Esophagus muscularis mucosa (tissue), 3 donors: ENCODE results near the gene KNOP1.

Source experiments
- POLR2AphosphoS5 ChIP-seq, 2 donors: sonication (generic); formaldehyde crosslinking; IDR thresholded peaks; one replicate each; pipeline ENCODE4 v1.6.1; 2017; ENCODE audit warnings: antibody characterized with exemption in 2 of 2
- TF ChIP-seq, protein P1 (sequence below), 3 experiments: fragments of 200-600 bp in 2 of 3; fragments of 450-650 bp in 1 of 3; sonication (generic) in 2 of 3; IDR thresholded peaks; one replicate each; pipeline ENCODE4 v1.5.1; 2017 to 2019; ENCODE audit warnings: antibody characterized with exemption in 3 of 3, mild to moderate bottlenecking in 2 of 3, moderate library complexity in 1 of 3

DNA sequence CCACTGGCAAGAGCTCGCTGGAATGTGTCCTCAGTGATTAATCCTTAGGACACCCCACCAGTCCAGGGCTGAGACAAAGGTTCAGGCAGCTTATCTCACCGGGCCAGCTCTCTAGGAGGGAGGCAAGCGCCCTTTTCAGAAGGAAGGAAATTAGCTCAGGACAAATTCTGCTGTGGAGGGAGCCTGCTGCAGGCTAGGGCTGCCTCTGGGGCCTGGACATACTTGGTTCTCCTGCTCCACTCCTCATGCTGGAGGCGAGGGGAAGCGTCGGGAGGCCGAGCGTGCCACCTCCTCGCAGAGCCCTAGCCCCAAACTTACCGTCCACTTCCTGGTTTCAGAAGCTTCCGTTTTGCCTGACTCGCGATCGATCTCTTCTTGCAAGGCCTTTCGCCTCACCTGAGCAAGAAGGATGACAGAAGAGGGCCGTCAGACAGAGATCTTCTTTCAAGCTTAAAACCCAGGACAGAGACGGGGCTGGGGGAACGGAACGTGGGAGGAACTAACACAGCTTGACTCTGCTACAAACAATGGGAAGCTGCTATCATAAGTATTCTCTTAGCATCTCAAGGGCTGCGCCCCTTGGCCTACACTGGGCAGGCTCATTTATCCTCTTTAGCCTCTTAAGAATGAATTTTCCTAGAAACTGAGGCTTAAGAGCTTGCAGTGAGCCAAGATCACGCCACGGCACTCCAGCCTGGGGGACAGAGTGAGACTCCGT, 7.7 kb downstream of the KNOP1 start:
- TF ChIP-seq, protein P1, sequence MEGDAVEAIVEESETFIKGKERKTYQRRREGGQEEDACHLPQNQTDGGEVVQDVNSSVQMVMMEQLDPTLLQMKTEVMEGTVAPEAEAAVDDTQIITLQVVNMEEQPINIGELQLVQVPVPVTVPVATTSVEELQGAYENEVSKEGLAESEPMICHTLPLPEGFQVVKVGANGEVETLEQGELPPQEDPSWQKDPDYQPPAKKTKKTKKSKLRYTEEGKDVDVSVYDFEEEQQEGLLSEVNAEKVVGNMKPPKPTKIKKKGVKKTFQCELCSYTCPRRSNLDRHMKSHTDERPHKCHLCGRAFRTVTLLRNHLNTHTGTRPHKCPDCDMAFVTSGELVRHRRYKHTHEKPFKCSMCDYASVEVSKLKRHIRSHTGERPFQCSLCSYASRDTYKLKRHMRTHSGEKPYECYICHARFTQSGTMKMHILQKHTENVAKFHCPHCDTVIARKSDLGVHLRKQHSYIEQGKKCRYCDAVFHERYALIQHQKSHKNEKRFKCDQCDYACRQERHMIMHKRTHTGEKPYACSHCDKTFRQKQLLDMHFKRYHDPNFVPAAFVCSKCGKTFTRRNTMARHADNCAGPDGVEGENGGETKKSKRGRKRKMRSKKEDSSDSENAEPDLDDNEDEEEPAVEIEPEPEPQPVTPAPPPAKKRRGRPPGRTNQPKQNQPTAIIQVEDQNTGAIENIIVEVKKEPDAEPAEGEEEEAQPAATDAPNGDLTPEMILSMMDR (IDR thresholded peaks at IDR 0.05): no peak
- TF ChIP-seq POLR2AphosphoS5 (IDR thresholded peaks at IDR 0.05): peak in 1 of 2 donors; percentile 5
